Measurements from ENCODE around the gene ATP6V0A4. TPM values are rescaled to one million over a fixed set of nuclear protein-coding genes. Genes with fewer than 3 reads are reported as not detected.
A peak's percentile ranks its signal among the peaks of the same experiment; 100 is the strongest.
"Not testable (repeated sequence)": the region's sequence is repeated elsewhere in the genome, so short reads cannot be mapped to it uniquely, and the experiment has no call there.

ATP6V0A4 gene
- total RNA-seq, 3 donors from 2014 or later, result 2.6 to 4.7 TPM; not detected in 1

GRCh38 chr7:138741453-138741735 lies 56.6 kb downstream of the ATP6V0A4 start:
- intact Hi-C loops (cut with DNase I; ENCODE audit: low total_unique reads), result no loop called here
- no peak overlapping the region for H3K4me3 ChIP-seq
- TF ChIP-seq POLR2A (IDR thresholded peaks at IDR 0.05), result no peak
- TF ChIP-seq POLR2AphosphoS5 (IDR thresholded peaks at IDR 0.05), result no peak
- TF ChIP-seq CTCF (IDR thresholded peaks at IDR 0.05), result no peak
- H3K4me1 ChIP-seq, result no peaks in the 10 kb centered on the region
- H3K36me3 ChIP-seq, result no peaks in the 10 kb centered on the region
- no peak overlapping the region for H3K27ac ChIP-seq
- no peaks in the 10 kb centered on the region for H3K27me3 ChIP-seq
- DNase-seq (ENCODE audit: low spot score in 2 of 2), result no peak
- H3K9me3 ChIP-seq, result no peaks in the 10 kb centered on the region

GRCh38 chr7:138739859-138740258 lies 58.1 kb downstream of the ATP6V0A4 start:
- Histone ChIP-seq H3K27me3 (no peaks in the 10 kb centered on the region), H3K27ac (no peak overlapping the region), H3K4me3 (no peak overlapping the region), H3K9me3 (no peaks in the 10 kb centered on the region), H3K36me3 (no peaks in the 10 kb centered on the region), H3K4me1 (no peaks in the 10 kb centered on the region)
- intact Hi-C loops (cut with DNase I; ENCODE audit: low total_unique reads), result no loop called here
- DNase-seq (ENCODE audit: low spot score in 2 of 2), result no peak
- no peak for TF ChIP-seq CTCF (IDR thresholded peaks at IDR 0.05)
- TF ChIP-seq POLR2A (IDR thresholded peaks at IDR 0.05), result no peak
- TF ChIP-seq POLR2AphosphoS5 (IDR thresholded peaks at IDR 0.05), result no peak

- DNase-seq (ENCODE audit: low spot score in 2 of 2), result peak; percentile 76 to 82
- intact Hi-C loops (cut with DNase I; ENCODE audit: low total_unique reads), result no loop called here
- TF ChIP-seq POLR2AphosphoS5 (IDR thresholded peaks at IDR 0.05) (no peak), CTCF (IDR thresholded peaks at IDR 0.05) (peak; percentile 24 to 79 (median 74)), POLR2A (IDR thresholded peaks at IDR 0.05) (no peak)
- Histone ChIP-seq H3K27ac (no peak overlapping the region), H3K36me3 (no peaks in the 10 kb centered on the region), H3K9me3 (no peaks in the 10 kb centered on the region), H3K27me3 (no peaks in the 10 kb centered on the region), H3K4me3 (no peak overlapping the region), H3K4me1 (no peaks in the 10 kb centered on the region)
Observed at GRCh38 chr7:138738551-138739335, 59.3 kb downstream of the ATP6V0A4 start.

GRCh38 chr7:138738114-138738513 lies 59.9 kb downstream of the ATP6V0A4 start:
- Histone ChIP-seq H3K27me3 (no peaks in the 10 kb centered on the region), H3K36me3 (no peaks in the 10 kb centered on the region), H3K9me3 (no peaks in the 10 kb centered on the region), H3K4me1 (no peaks in the 10 kb centered on the region), H3K4me3 (no peak overlapping the region), H3K27ac (no peak overlapping the region)
- intact Hi-C loops (cut with DNase I; ENCODE audit: low total_unique reads), result no loop called here
- no peak for TF ChIP-seq POLR2AphosphoS5 (IDR thresholded peaks at IDR 0.05)
- no peak for TF ChIP-seq CTCF (IDR thresholded peaks at IDR 0.05)
- TF ChIP-seq POLR2A (IDR thresholded peaks at IDR 0.05), result no peak
- no peak for DNase-seq (ENCODE audit: low spot score in 2 of 2)

GRCh38 chr7:138735399-138735798 lies 62.6 kb downstream of the ATP6V0A4 start:
- no peak overlapping the region for H3K4me3 ChIP-seq
- no peaks in the 10 kb centered on the region for H3K27me3 ChIP-seq
- no peaks in the 10 kb centered on the region for H3K36me3 ChIP-seq
- intact Hi-C loops (cut with DNase I; ENCODE audit: low total_unique reads), result no loop called here
- no peak for DNase-seq (ENCODE audit: low spot score in 2 of 2)
- H3K27ac ChIP-seq, result no peak overlapping the region
- TF ChIP-seq POLR2AphosphoS5 (IDR thresholded peaks at IDR 0.05) (no peak), POLR2A (IDR thresholded peaks at IDR 0.05) (no peak), CTCF (IDR thresholded peaks at IDR 0.05) (no peak)
- H3K9me3 ChIP-seq, result no peaks in the 10 kb centered on the region
- H3K4me1 ChIP-seq, result no peaks in the 10 kb centered on the region

- H3K27me3 ChIP-seq; intact Hi-C loops (cut with DNase I; ENCODE audit: low total_unique reads); H3K4me1 ChIP-seq; H3K27ac ChIP-seq; H3K4me3 ChIP-seq; DNase-seq (ENCODE audit: low spot score in 2 of 2); H3K36me3 ChIP-seq; H3K9me3 ChIP-seq: not testable (repeated sequence)
Observed at GRCh38 chr7:138731733-138732132, 66.3 kb downstream of the ATP6V0A4 start.

Measured in breast epithelium (tissue), 4 donors.